OCI-LY1 (cell line): ENCODE results near the gene MYH16.

Experiments
- EZH2 ChIP-seq: fragments of 200-600 bp; sonication (generic), shearing (Covaris generic); IDR thresholded peaks from 2 replicates; pipeline ENCODE4 v1.8.0; 2017; ENCODE audit warnings: borderline replicate concordance, mixed run types, mild to moderate bottlenecking, antibody characterized with exemption, low read length, moderate library complexity, mixed read lengths
- TF ChIP-seq, protein P1 (sequence below): fragments of 200-600 bp; sonication (generic), shearing (Covaris generic); IDR thresholded peaks from 2 replicates; pipeline ENCODE4 v1.5.1; 2017; ENCODE audit warnings: mild to moderate bottlenecking, antibody characterized with exemption, low read length, moderate library complexity, mixed read lengths

DNA sequence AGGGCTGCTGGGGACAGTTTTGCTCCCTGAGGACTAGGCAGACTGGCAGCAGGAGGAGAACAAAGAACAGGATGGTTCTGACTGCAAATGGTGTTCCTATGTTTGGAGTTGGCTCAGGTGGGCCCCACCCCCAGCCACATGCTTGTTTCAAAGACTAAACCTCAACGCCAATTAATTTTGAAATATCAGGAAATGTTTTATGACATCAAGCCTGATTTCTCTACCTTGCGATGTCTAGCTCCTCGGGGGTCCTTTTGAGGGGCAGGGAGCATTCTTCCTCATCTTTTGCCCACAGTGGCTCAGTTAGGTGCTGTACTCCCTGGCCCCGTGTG is 4.1 kb upstream of the MYH16 start:
- TF ChIP-seq, protein P1, sequence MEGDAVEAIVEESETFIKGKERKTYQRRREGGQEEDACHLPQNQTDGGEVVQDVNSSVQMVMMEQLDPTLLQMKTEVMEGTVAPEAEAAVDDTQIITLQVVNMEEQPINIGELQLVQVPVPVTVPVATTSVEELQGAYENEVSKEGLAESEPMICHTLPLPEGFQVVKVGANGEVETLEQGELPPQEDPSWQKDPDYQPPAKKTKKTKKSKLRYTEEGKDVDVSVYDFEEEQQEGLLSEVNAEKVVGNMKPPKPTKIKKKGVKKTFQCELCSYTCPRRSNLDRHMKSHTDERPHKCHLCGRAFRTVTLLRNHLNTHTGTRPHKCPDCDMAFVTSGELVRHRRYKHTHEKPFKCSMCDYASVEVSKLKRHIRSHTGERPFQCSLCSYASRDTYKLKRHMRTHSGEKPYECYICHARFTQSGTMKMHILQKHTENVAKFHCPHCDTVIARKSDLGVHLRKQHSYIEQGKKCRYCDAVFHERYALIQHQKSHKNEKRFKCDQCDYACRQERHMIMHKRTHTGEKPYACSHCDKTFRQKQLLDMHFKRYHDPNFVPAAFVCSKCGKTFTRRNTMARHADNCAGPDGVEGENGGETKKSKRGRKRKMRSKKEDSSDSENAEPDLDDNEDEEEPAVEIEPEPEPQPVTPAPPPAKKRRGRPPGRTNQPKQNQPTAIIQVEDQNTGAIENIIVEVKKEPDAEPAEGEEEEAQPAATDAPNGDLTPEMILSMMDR, result no peak
- no peak for TF ChIP-seq EZH2
